SK-N-SH treated with all-trans-retinoic acid at 6 μM for 48 hours (cell line): ENCODE results near the gene LCP1.

Experiments used
- ATAC-seq: fragments of 200-7000 bp; cut with Tn5 transposase; 3 replicates; pipeline ENCODE4 v1.9.1; 2020; ENCODE audit warnings: mild to moderate bottlenecking, moderate library complexity
- ARNTL ChIP-seq: fragments of 450-650 bp; formaldehyde crosslinking; IDR thresholded peaks from 2 replicates; pipeline ENCODE4 v1.5.0; 2020; ENCODE audit warnings: low read depth, mild to moderate bottlenecking, moderate library complexity, borderline replicate concordance
- BACH2 ChIP-seq: fragments of 250-450 bp; sonication (Bioruptor Pico); IDR thresholded peaks from 2 replicates; pipeline ENCODE4 v1.9.0; 2021; ENCODE audit warnings: mild to moderate bottlenecking, borderline replicate concordance
- CREB5 ChIP-seq: fragments of 250-450 bp; sonication (Bioruptor Pico); IDR thresholded peaks from 2 replicates; pipeline ENCODE4 v1.5.1; 2020; ENCODE audit warnings: low read depth, mild to moderate bottlenecking, moderate library complexity
- CSDC2 ChIP-seq: fragments of 250-450 bp; sonication (Bioruptor Pico); IDR thresholded peaks from 2 replicates; pipeline ENCODE4 v1.5.0; 2020; ENCODE audit warnings: mild to moderate bottlenecking, moderate library complexity
- ESRRG ChIP-seq: fragments of 250-450 bp; sonication (Bioruptor Pico); IDR thresholded peaks from 2 replicates; pipeline ENCODE4 v1.6.1; 2021; ENCODE audit warnings: mild to moderate bottlenecking
- GLIS3 ChIP-seq: fragments of 250-450 bp; sonication (Bioruptor Pico); IDR thresholded peaks from 2 replicates; pipeline ENCODE4 v1.5.0; 2020; ENCODE audit warnings: mild to moderate bottlenecking, moderate library complexity
- ISL1 ChIP-seq: fragments of 250-450 bp; sonication (Bioruptor Pico); IDR thresholded peaks from 2 replicates; pipeline ENCODE4 v2.1.2; 2022; ENCODE audit warnings: mild to moderate bottlenecking, moderate library complexity
- OSR1 ChIP-seq: fragments of 250-450 bp; sonication (Bioruptor Pico); IDR thresholded peaks from 2 replicates; pipeline ENCODE4 v1.8.0; 2022; ENCODE audit warnings: moderate library complexity, mild to moderate bottlenecking, inconsistent platforms
- PATZ1 ChIP-seq: fragments of 250-450 bp; sonication (Bioruptor Pico); IDR thresholded peaks from 2 replicates; pipeline ENCODE4 v1.8.0; 2020; ENCODE audit warnings: mild to moderate bottlenecking, moderate library complexity, borderline replicate concordance
- PPARA ChIP-seq: fragments of 250-450 bp; sonication (Bioruptor Pico); IDR thresholded peaks from 2 replicates; pipeline ENCODE4 v1.5.0; 2020; ENCODE audit warnings: mild to moderate bottlenecking, borderline replicate concordance
- RARB ChIP-seq: fragments of 250-450 bp; sonication (Bioruptor Pico); IDR thresholded peaks from 2 replicates; pipeline ENCODE4 v1.8.0; 2021; ENCODE audit warnings: mild to moderate bottlenecking, moderate library complexity
- SNAI2 ChIP-seq: fragments of 250-450 bp; sonication (Bioruptor Pico); IDR thresholded peaks from 2 replicates; pipeline ENCODE4 v1.5.0; 2020; ENCODE audit warnings: mild to moderate bottlenecking, moderate library complexity
- TCF4 ChIP-seq: fragments of 250-450 bp; sonication (Bioruptor Pico); IDR thresholded peaks from 2 replicates; pipeline ENCODE4 v1.8.0; 2021; ENCODE audit warnings: mild to moderate bottlenecking, moderate library complexity, borderline replicate concordance
- TOX ChIP-seq: fragments of 250-450 bp; sonication (Bioruptor Pico); IDR thresholded peaks from 2 replicates; pipeline ENCODE4 v1.8.0; 2021; ENCODE audit warnings: mild to moderate bottlenecking, moderate library complexity, borderline replicate concordance
- TSHZ2 ChIP-seq: fragments of 250-450 bp; sonication (Bioruptor Pico); IDR thresholded peaks from 2 replicates; pipeline ENCODE4 v1.5.0; 2020; ENCODE audit warnings: mild to moderate bottlenecking, moderate library complexity
- ZC3H10 ChIP-seq: fragments of 250-450 bp; sonication (Bioruptor Pico); IDR thresholded peaks from 2 replicates; pipeline ENCODE4 v1.5.1; 2021; ENCODE audit warnings: mild to moderate bottlenecking, moderate library complexity
- ZFP3 ChIP-seq: fragments of 250-450 bp; sonication (Bioruptor Pico); IDR thresholded peaks from 2 replicates; pipeline ENCODE4 v1.5.0; 2020; ENCODE audit warnings: mild to moderate bottlenecking, moderate library complexity
- ZFP30 ChIP-seq: fragments of 450-650 bp; formaldehyde crosslinking; IDR thresholded peaks from 2 replicates; pipeline ENCODE4 v1.5.0; 2022; ENCODE audit warnings: mild to moderate bottlenecking, moderate library complexity
- ZNF565 ChIP-seq: fragments of 450-650 bp; formaldehyde crosslinking; conservative IDR thresholded peaks from 2 replicates; pipeline ENCODE4 v1.5.0; 2020; ENCODE audit warnings: low read depth, mild to moderate bottlenecking, moderate library complexity
- ZNF70 ChIP-seq: fragments of 450-650 bp; formaldehyde crosslinking; IDR thresholded peaks from 2 replicates; pipeline ENCODE4 v1.5.0; 2020; ENCODE audit warnings: mild to moderate bottlenecking, moderate library complexity
- ZNF8 ChIP-seq: fragments of 450-650 bp; formaldehyde crosslinking; IDR thresholded peaks from 2 replicates; pipeline ENCODE4 v1.5.0; 2020; ENCODE audit warnings: mild to moderate bottlenecking, moderate library complexity
- TF ChIP-seq, protein P1 (sequence below): fragments of 250-450 bp; sonication (Bioruptor Pico); IDR thresholded peaks from 2 replicates; pipeline ENCODE4 v1.5.1; 2021; ENCODE audit warnings: mild to moderate bottlenecking, moderate library complexity
- TF ChIP-seq, protein P2 (sequence below): fragments of 250-450 bp; sonication (Bioruptor Pico); IDR thresholded peaks from 2 replicates; pipeline ENCODE4 v1.8.0; 2021; ENCODE audit warnings: low read depth, mild to moderate bottlenecking, moderate library complexity, borderline replicate concordance

Gene LCP1

DNA sequence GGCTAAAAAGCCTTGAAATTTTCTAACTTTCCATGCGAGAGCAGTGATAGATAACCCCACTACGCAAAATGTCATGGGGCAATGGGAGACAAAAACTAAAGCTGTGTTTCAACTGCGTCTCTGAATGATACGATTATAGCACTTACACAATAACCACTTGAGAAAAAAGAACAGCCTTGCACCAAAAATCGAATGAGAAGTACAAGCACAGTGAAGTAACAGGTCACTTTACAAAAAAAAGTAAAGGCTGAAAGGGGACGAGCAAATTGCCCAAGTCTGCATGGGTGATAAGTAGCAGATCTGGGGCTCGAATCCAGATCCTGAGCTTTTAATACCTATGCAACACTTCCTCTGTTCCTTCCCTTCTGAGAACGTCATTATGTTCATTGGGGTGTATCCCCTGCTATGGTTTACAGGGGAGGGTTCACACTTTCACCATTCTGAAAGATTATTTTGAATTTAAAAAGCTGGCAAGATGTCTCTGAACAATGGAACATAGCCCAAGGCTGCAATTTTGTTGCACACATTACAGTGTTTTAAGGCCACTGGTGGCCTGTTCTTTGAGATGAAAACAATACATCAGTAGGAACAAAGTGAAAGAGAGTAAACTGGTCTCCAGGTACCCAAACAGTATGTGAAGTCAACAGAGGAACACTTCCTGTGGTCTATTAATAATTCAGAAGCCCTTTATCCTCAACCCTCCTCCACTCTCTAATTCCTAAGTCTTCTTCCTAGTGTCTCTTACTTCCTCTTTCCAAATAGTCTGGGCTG lies 80.3 kb downstream of the LCP1 start:
- no peak for TF ChIP-seq GLIS3
- ATAC-seq = no peak

DNA sequence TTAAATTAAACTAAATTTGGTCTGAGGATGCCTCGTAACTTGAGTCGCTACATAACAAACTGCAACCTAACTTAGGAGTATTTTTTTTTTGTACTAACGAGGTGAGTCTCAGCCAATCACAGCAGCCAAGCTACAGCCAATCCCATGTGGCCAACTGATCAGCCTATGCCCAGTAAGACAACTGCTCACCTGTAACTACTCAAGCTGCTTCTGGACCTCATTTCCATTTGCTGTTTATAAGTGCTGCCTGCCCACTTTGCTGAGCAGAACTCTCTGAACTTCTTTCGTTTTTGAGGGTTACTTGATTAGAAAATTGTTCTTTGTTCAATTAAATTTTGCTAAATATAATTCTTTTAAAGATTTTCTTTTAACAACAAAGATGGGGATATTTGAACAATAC lies 81.0 kb downstream of the LCP1 start:
- no peak for ATAC-seq
- TF ChIP-seq ZNF565 (CRISPR knock-in tag) = no peak
- no peak for TF ChIP-seq TSHZ2 (CRISPR knock-in tag)
- no peak for TF ChIP-seq ZC3H10 (CRISPR knock-in tag)
- TF ChIP-seq, protein P1, sequence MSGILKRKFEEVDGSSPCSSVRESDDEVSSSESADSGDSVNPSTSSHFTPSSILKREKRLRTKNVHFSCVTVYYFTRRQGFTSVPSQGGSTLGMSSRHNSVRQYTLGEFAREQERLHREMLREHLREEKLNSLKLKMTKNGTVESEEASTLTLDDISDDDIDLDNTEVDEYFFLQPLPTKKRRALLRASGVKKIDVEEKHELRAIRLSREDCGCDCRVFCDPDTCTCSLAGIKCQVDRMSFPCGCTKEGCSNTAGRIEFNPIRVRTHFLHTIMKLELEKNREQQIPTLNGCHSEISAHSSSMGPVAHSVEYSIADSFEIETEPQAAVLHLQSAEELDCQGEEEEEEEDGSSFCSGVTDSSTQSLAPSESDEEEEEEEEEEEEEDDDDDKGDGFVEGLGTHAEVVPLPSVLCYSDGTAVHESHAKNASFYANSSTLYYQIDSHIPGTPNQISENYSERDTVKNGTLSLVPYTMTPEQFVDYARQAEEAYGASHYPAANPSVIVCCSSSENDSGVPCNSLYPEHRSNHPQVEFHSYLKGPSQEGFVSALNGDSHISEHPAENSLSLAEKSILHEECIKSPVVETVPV (CRISPR knock-in tag) = no peak
- no peak for TF ChIP-seq ARNTL (CRISPR knock-in tag)
- TF ChIP-seq GLIS3 = no peak
- no peak for TF ChIP-seq ISL1 (CRISPR knock-in tag)
- TF ChIP-seq, protein P2, sequence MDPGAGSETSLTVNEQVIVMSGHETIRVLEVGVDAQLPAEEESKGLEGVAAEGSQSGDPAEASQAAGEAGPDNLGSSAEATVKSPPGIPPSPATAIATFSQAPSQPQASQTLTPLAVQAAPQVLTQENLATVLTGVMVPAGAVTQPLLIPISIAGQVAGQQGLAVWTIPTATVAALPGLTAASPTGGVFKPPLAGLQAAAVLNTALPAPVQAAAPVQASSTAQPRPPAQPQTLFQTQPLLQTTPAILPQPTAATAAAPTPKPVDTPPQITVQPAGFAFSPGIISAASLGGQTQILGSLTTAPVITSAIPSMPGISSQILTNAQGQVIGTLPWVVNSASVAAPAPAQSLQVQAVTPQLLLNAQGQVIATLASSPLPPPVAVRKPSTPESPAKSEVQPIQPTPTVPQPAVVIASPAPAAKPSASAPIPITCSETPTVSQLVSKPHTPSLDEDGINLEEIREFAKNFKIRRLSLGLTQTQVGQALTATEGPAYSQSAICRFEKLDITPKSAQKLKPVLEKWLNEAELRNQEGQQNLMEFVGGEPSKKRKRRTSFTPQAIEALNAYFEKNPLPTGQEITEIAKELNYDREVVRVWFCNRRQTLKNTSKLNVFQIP (CRISPR knock-in tag) = no peak
- no peak for TF ChIP-seq BACH2 (CRISPR knock-in tag)
- no peak for TF ChIP-seq ZNF8 (CRISPR knock-in tag)
- TF ChIP-seq ZFP30 = no peak
- TF ChIP-seq RARB (CRISPR knock-in tag) = no peak
- TF ChIP-seq ESRRG (CRISPR knock-in tag) = no peak
- no peak for TF ChIP-seq OSR1 (CRISPR knock-in tag)
- TF ChIP-seq CREB5 (CRISPR knock-in tag) = no peak
- no peak for TF ChIP-seq TOX (CRISPR knock-in tag)
- TF ChIP-seq SNAI2 (CRISPR knock-in tag) = no peak
- TF ChIP-seq CSDC2 (CRISPR knock-in tag) = no peak
- no peak for TF ChIP-seq PATZ1 (CRISPR knock-in tag)
- TF ChIP-seq ZNF70 (CRISPR knock-in tag) = no peak

DNA sequence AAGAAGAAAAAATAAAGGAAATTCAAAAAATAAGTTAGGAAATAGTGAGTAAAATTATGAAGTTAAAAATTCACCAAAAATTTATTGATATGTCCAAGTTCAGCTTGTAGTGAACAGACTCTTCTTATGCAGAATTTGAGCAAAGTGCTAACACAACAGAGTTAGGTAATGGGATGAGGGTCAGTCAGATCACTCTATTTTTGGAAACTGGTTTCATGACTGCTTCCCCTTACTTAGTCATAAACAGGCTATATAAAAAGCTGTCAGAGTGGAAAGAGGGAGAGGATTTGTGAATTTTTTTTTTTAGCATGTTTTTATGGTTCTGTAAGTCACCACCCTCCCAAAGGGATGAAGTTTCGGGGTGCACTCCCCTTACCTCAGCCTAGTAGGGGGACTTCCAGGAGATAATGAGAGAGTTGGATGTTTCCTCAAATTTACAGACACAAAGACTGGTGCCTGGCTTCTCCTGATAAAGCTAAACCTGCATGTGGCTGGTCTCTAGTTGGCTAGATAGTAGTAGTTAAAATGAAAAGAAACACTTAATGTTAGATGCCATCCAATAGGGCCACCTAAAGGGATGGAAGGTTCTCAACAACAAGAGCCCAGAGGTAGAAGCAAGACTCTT lies 81.7 kb downstream of the LCP1 start:
- ATAC-seq = no peak
- TF ChIP-seq ISL1 (CRISPR knock-in tag) (no peak), BACH2 (CRISPR knock-in tag) (no peak), PPARA (no peak), TCF4 (no peak), TOX (CRISPR knock-in tag) (no peak), ZNF565 (CRISPR knock-in tag) (no peak), RARB (CRISPR knock-in tag) (no peak), ZFP3 (no peak), CREB5 (CRISPR knock-in tag) (no peak), CSDC2 (CRISPR knock-in tag) (no peak), OSR1 (CRISPR knock-in tag) (no peak), ESRRG (CRISPR knock-in tag) (no peak), TSHZ2 (CRISPR knock-in tag) (no peak)
